ENCODE data around the gene ZNF726.
"Not testable (repeated sequence)": the region's sequence is repeated elsewhere in the genome, so short reads cannot be mapped to it uniquely, and the experiment has no call there.

ZNF726 gene

GRCh38 chr19:23971598-23971997 lies 56.9 kb downstream of the ZNF726 start:
- ATAC-seq: no peak
- TF ChIP-seq CREB5 (CRISPR knock-in tag; IDR thresholded peaks at IDR 0.05; ENCODE audit: low read depth) (no peak), OSR1 (CRISPR knock-in tag; IDR thresholded peaks at IDR 0.05) (no peak), BACH2 (CRISPR knock-in tag; IDR thresholded peaks at IDR 0.05; ENCODE audit: borderline replicate concordance) (no peak), SNAI2 (CRISPR knock-in tag; IDR thresholded peaks at IDR 0.05) (no peak), ZNF565 (CRISPR knock-in tag; conservative IDR thresholded peaks at IDR 0.05; ENCODE audit: low read depth) (no peak), PATZ1 (CRISPR knock-in tag; IDR thresholded peaks at IDR 0.05; ENCODE audit: borderline replicate concordance) (no peak), CSDC2 (CRISPR knock-in tag; IDR thresholded peaks at IDR 0.05) (no peak)

- no peak for ATAC-seq
- TF ChIP-seq SNAI2 (CRISPR knock-in tag; IDR thresholded peaks at IDR 0.05) (no peak), BACH2 (CRISPR knock-in tag; IDR thresholded peaks at IDR 0.05; ENCODE audit: borderline replicate concordance) (no peak), RARB (CRISPR knock-in tag; IDR thresholded peaks at IDR 0.05) (no peak), ESRRG (CRISPR knock-in tag; IDR thresholded peaks at IDR 0.05) (no peak), TOX (CRISPR knock-in tag; IDR thresholded peaks at IDR 0.05; ENCODE audit: borderline replicate concordance) (no peak), ZNF70 (CRISPR knock-in tag; IDR thresholded peaks at IDR 0.05) (no peak), GLIS3 (CRISPR knock-in tag; IDR thresholded peaks at IDR 0.05) (no peak), ZC3H10 (CRISPR knock-in tag; IDR thresholded peaks at IDR 0.05) (no peak), CSDC2 (CRISPR knock-in tag; IDR thresholded peaks at IDR 0.05) (no peak), ZFP30 (CRISPR knock-in tag; IDR thresholded peaks at IDR 0.05) (no peak), ISL1 (CRISPR knock-in tag; IDR thresholded peaks at IDR 0.05) (no peak), PATZ1 (CRISPR knock-in tag; IDR thresholded peaks at IDR 0.05; ENCODE audit: borderline replicate concordance) (no peak), ZNF8 (CRISPR knock-in tag; IDR thresholded peaks at IDR 0.05) (no peak), ARNTL (CRISPR knock-in tag; IDR thresholded peaks at IDR 0.05; ENCODE audit: borderline replicate concordance, low read depth) (no peak), ZNF565 (CRISPR knock-in tag; conservative IDR thresholded peaks at IDR 0.05; ENCODE audit: low read depth) (no peak), OSR1 (CRISPR knock-in tag; IDR thresholded peaks at IDR 0.05) (no peak), TCF4 (CRISPR knock-in tag; IDR thresholded peaks at IDR 0.05; ENCODE audit: borderline replicate concordance) (no peak), PPARA (CRISPR knock-in tag; IDR thresholded peaks at IDR 0.05; ENCODE audit: borderline replicate concordance) (no peak), POU6F1 (CRISPR knock-in tag; IDR thresholded peaks at IDR 0.05; ENCODE audit: borderline replicate concordance, low read depth) (no peak), CSRNP3 (CRISPR knock-in tag; IDR thresholded peaks at IDR 0.05) (no peak)
These were observed 57.5 kb downstream of the ZNF726 start for GRCh38 chr19:23972161-23972560.

- ATAC-seq: no peak
- TF ChIP-seq TCF4 (CRISPR knock-in tag; IDR thresholded peaks at IDR 0.05; ENCODE audit: borderline replicate concordance) (no peak), ZNF70 (CRISPR knock-in tag; IDR thresholded peaks at IDR 0.05) (no peak)
These were observed 60.3 kb downstream of the ZNF726 start for GRCh38 chr19:23974941-23975340.

- not testable (repeated sequence) for ATAC-seq
These were observed 61.9 kb downstream of the ZNF726 start for GRCh38 chr19:23976631-23977030.

- not testable (repeated sequence) for ATAC-seq
These were observed 62.6 kb downstream of the ZNF726 start for GRCh38 chr19:23977256-23977655.

Measured in SK-N-SH treated with all-trans-retinoic acid at 6 μM for 48 hours (cell line).